NCI-H510A (cell line): ENCODE data around the gene AASDH.

Experiments used
- DNase-seq: peaks from one replicate; lab custom pipeline; 2025; lab: John Stamatoyannopoulos, UW

The AASDH gene

GRCh38 chr4:56315041-56315440, 72.2 kb downstream of the AASDH start:
- no peak for DNase-seq

- DNase-seq: no peak
These were observed 72.9 kb downstream of the AASDH start for GRCh38 chr4:56314207-56314915.

GRCh38 chr4:56313132-56313531, 74.2 kb downstream of the AASDH start:
- no peak for DNase-seq

- DNase-seq: no peak
These were observed 75.9 kb downstream of the AASDH start for GRCh38 chr4:56311299-56311975.

- DNase-seq: no peak
These were observed 76.7 kb downstream of the AASDH start for GRCh38 chr4:56310401-56311125.

GRCh38 chr4:56308384-56308783, 78.9 kb downstream of the AASDH start:
- no peak for DNase-seq

- DNase-seq: no peak
These were observed 79.9 kb downstream of the AASDH start for GRCh38 chr4:56307423-56307822.

- no peak for DNase-seq
These were observed 81.9 kb downstream of the AASDH start for GRCh38 chr4:56305390-56305789.

GRCh38 chr4:56303921-56304320, 83.4 kb downstream of the AASDH start:
- no peak for DNase-seq

GRCh38 chr4:56302760-56303159, 84.5 kb downstream of the AASDH start:
- DNase-seq: no peak

GRCh38 chr4:56301997-56302496, 85.2 kb downstream of the AASDH start:
- no peak for DNase-seq

GRCh38 chr4:56301181-56301996, 85.9 kb downstream of the AASDH start:
- DNase-seq: peak; percentile 29

GRCh38 chr4:56298236-56298635, 89.1 kb downstream of the AASDH start:
- no peak for DNase-seq

- no peak for DNase-seq
These were observed 89.5 kb downstream of the AASDH start for GRCh38 chr4:56297776-56298175.

GRCh38 chr4:56296526-56296925, 90.8 kb downstream of the AASDH start:
- DNase-seq: no peak

GRCh38 chr4:56293121-56293520, 94.2 kb downstream of the AASDH start:
- DNase-seq: no peak

- DNase-seq: no peak
These were observed 97.4 kb downstream of the AASDH start for GRCh38 chr4:56289934-56290333.

GRCh38 chr4:56288663-56289062, 98.6 kb downstream of the AASDH start:
- DNase-seq: no peak
